Measurements from ENCODE around the gene CRY2.

GRCh38 chr11:45932217-45932616 lies 84.9 kb downstream of the CRY2 start:
- TF ChIP-seq POLR2A (IDR thresholded peaks at IDR 0.05; ENCODE audit: extremely low read depth, insufficient read length) (no peak), MAX (IDR thresholded peaks at IDR 0.05; ENCODE audit: low read depth, low read length) (no peak)
